Stimulated activated CD8-positive, alpha-beta memory T cell treated with anti-CD3 and anti-CD28 coated beads, Interleukin-12 subunit alpha, Interleukin-12 subunit beta, amount 100 ng/mL, for 4 hours (primary cell): Measurements from ENCODE around the gene PACSIN2.
"Not testable (repeated sequence)": the region's sequence is repeated elsewhere in the genome, so short reads cannot be mapped to it uniquely, and the experiment has no call there.

Experiments used
- DNase-seq: peaks from one replicate; pipeline ENCODE4 v3.0.0-alpha.2; 2020; ENCODE audit warnings: low read depth

PACSIN2 gene

GRCh38 chr22:42925598-42925997, 89.4 kb downstream of the PACSIN2 start:
- DNase-seq: no peak

- DNase-seq: not testable (repeated sequence)
Observed at GRCh38 chr22:42925031-42925430, 89.9 kb downstream of the PACSIN2 start.

- DNase-seq: no peak
Observed at GRCh38 chr22:42924436-42924835, 90.5 kb downstream of the PACSIN2 start.

GRCh38 chr22:42922374-42923191, 92.4 kb downstream of the PACSIN2 start:
- no peak for DNase-seq

GRCh38 chr22:42920101-42920820, 94.7 kb downstream of the PACSIN2 start:
- no peak for DNase-seq

- no peak for DNase-seq
Observed at GRCh38 chr22:42919199-42919598, 95.8 kb downstream of the PACSIN2 start.

- no peak for DNase-seq
Observed at GRCh38 chr22:42918500-42918899, 96.4 kb downstream of the PACSIN2 start.

GRCh38 chr22:42917358-42917757, 97.6 kb downstream of the PACSIN2 start:
- DNase-seq: not testable (repeated sequence)

- no peak for DNase-seq
Observed at GRCh38 chr22:42915980-42916765, 98.8 kb downstream of the PACSIN2 start.

GRCh38 chr22:42914511-42915076, 100.4 kb downstream of the PACSIN2 start:
- DNase-seq: no peak

- DNase-seq: no peak
Observed at GRCh38 chr22:42913874-42914510, 101.0 kb downstream of the PACSIN2 start.

- DNase-seq: no peak
Observed at GRCh38 chr22:42912059-42912458, 102.9 kb downstream of the PACSIN2 start.

GRCh38 chr22:42910221-42910942, 104.6 kb downstream of the PACSIN2 start:
- DNase-seq: no peak

GRCh38 chr22:42909363-42910058, 105.4 kb downstream of the PACSIN2 start:
- DNase-seq: no peak

GRCh38 chr22:42908374-42908746, 106.6 kb downstream of the PACSIN2 start:
- DNase-seq: no peak

GRCh38 chr22:42907404-42908373, 107.3 kb downstream of the PACSIN2 start:
- no peak for DNase-seq

GRCh38 chr22:42906605-42907348, 108.2 kb downstream of the PACSIN2 start:
- DNase-seq: no peak

- no peak for DNase-seq
Observed at GRCh38 chr22:42905702-42906183, 109.2 kb downstream of the PACSIN2 start.
